ENCODE data around the gene HIPK4.

Gene HIPK4

GRCh38 chr19:40420766-40421765 is 31.1 kb upstream of the HIPK4 start:
- ChIA-PET CTCF (interaction anchor here (0.5 to 1.9 kb wide), 20 partner anchors 10 to 218 kb away, joined by 3 to 15 read pairs (median 4); partner anchors contain the start of gene SERTAD3), POLR2A (ENCODE audit: low non-redundant PET) (interaction anchor here (0.5 to 2.0 kb wide), 5 partner anchors 22 to 197 kb away, joined by 3 to 10 read pairs (median 3); partner anchors contain the start of gene BLVRB)
- peak; percentile 93 for DNase-seq (ENCODE audit: low spot score)
- peak overlapping the region; percentile 93 for H3K27ac ChIP-seq
- peak; percentile 94 for TF ChIP-seq CTCF (conservative IDR thresholded peaks at IDR 0.05; ENCODE audit: low read depth)

DNA sequence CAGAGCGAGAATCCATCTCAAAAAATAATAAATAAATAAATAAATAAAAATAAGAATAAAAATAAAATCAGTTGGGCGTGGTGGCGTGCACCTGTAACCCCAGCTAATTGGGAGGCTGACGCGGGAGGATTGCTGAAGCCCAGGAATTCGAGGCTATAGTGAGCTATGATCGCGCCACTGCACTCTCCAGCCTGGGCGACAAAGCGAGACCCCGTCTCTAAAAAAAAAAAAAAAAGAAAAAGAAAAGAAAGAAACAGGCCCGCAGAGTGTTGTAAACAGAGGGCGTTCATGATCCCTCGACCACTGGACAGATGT is 30.4 kb upstream of the HIPK4 start:
- no peak for TF ChIP-seq CTCF (conservative IDR thresholded peaks at IDR 0.05; ENCODE audit: low read depth)

DNA sequence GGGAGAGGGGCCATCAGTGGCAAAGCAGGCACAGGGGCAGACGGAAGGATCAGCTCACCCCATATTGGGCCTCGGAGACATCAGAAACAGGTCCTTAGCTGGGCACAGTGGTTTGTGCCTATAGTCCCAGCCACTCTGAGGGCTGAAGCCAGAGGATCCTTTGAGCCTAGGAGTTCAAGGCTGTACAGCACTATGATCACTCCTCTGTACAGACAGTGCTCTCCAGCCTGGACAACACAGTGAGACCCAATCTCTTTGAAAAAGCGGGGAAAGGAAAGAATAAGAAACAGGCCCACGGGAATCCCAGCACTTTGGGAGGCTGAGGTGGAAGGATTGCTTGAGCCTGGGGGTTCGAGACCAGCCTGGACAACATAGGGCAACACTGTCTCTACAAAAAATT is 29.8 kb upstream of the HIPK4 start:
- ChIA-PET CTCF (interaction anchor here (0.5 to 1.9 kb wide), 9 partner anchors 8 to 327 kb away, joined by 3 to 15 read pairs (median 4); partner anchors contain the start of gene SERTAD3), POLR2A (ENCODE audit: low non-redundant PET) (interaction anchor here (1.4 to 2.0 kb wide), 2 partner anchors 24 kb away, joined by 3 to 10 read pairs; no protein-coding TSS in a partner anchor)
- H3K27ac ChIP-seq: peak overlapping the region; percentile 93
- no peak for TF ChIP-seq CTCF (conservative IDR thresholded peaks at IDR 0.05; ENCODE audit: low read depth)
- no peak for DNase-seq (ENCODE audit: low spot score)

More for the DNA sequence above, 30.4 kb upstream of the HIPK4 start:
- ChIA-PET CTCF (interaction anchor here (0.5 to 1.9 kb wide), 19 partner anchors 9 to 326 kb away, joined by 3 to 15 read pairs (median 4); partner anchors contain the start of gene SERTAD3), POLR2A (ENCODE audit: low non-redundant PET) (interaction anchor here (0.5 to 2.0 kb wide), 4 partner anchors 23 to 45 kb away, joined by 3 to 10 read pairs (median 4); partner anchors contain the start of gene BLVRB)
- DNase-seq (ENCODE audit: low spot score): no peak
- H3K27ac ChIP-seq: peak overlapping the region; percentile 93

- TF ChIP-seq CTCF (conservative IDR thresholded peaks at IDR 0.05; ENCODE audit: low read depth): no peak
- no peak for DNase-seq (ENCODE audit: low spot score)
- ChIA-PET POLR2A (ENCODE audit: low non-redundant PET) (interaction anchor here (0.6 kb wide), 1 partner anchor 121 kb away, joined by 3 read pairs; no protein-coding TSS in a partner anchor), CTCF (no interaction called here)
- H3K27ac ChIP-seq: peak overlapping the region; percentile 93
These were observed 29.2 kb upstream of the HIPK4 start for GRCh38 chr19:40419066-40419612.

DNA sequence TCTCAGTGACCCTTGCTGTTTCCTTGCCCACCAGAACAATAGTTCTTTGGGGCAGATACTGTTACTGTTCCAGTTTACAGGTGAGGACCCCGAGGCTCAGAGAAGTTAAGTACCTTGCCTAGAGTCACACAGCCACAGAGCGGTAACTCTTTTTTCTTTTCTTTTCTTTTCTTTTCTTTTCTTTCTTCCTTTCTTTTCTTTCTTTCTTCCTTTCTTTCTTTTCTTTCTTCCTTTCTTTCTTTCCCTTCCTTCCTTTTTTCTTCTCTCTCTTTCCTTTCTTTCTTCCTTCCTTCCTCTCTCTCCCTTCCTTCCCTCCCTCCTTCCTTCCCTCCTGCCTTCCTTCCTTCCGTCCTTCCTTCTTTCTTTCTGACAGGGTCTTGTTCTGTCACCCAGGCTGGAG is 28.1 kb upstream of the HIPK4 start:
- ChIA-PET CTCF (interaction anchor here (0.7 kb wide), 1 partner anchor 22 kb away, joined by 5 read pairs; no protein-coding TSS in a partner anchor), POLR2A (ENCODE audit: low non-redundant PET) (no interaction called here)
- no peak for DNase-seq (ENCODE audit: low spot score)
- TF ChIP-seq CTCF (conservative IDR thresholded peaks at IDR 0.05; ENCODE audit: low read depth): no peak
- H3K27ac ChIP-seq: no peak overlapping the region

DNA sequence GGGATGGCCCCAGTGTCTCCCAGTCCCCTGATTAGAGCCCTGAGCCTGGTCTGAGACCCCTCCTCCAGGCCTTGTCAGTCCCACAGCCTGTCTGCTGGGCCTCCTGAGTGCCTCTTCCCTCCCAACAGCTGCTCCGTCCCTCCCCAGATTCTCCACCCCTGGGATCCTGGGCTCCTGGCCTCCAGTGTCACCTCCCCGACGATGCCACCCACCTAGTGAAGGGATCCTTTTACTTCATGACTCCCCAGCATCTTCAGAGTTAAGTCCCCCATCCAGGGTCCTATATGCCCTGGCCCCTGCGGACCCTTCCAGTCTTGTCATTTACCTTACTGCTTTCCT is 27.6 kb upstream of the HIPK4 start:
- TF ChIP-seq CTCF (conservative IDR thresholded peaks at IDR 0.05; ENCODE audit: low read depth): no peak

More for the DNA sequence above, 27.6 kb upstream of the HIPK4 start:
- DNase-seq (ENCODE audit: low spot score): no peak
- ChIA-PET POLR2A (ENCODE audit: low non-redundant PET) (no interaction called here), CTCF (no interaction called here)
- peak overlapping the region; percentile 58 for H3K27ac ChIP-seq
